Measurements from ENCODE around the gene KIAA0319L. TPM values are rescaled to one million over a fixed set of nuclear protein-coding genes. Genes with fewer than 3 reads are reported as not detected.

KIAA0319L gene
- total RNA-seq, 1 donor from 2014 or later: 74.7 TPM

- no peak for DNase-seq
- Mint-ChIP-seq H3K36me3 (ENCODE audit: unreplicated experiment) (no peaks in the 10 kb centered on the region), H3K9me3 (ENCODE audit: unreplicated experiment) (peaks cover 1% of the 10 kb centered on the region), H3K27me3 (ENCODE audit: unreplicated experiment) (peaks cover 3% of the 10 kb centered on the region), H3K4me1 (ENCODE audit: low read depth, unreplicated experiment) (peaks cover 7% of the 10 kb centered on the region), H3K27ac (ENCODE audit: unreplicated experiment) (no peak overlapping the region), H3K4me3 (ENCODE audit: unreplicated experiment) (no peak overlapping the region)
- TF ChIP-seq CTCF (IDR thresholded peaks at IDR 0.05; ENCODE audit: partially characterized antibody, unreplicated experiment): no peak
Observed at GRCh38 chr1:35497571-35497970, 59.6 kb downstream of the KIAA0319L start.

DNA sequence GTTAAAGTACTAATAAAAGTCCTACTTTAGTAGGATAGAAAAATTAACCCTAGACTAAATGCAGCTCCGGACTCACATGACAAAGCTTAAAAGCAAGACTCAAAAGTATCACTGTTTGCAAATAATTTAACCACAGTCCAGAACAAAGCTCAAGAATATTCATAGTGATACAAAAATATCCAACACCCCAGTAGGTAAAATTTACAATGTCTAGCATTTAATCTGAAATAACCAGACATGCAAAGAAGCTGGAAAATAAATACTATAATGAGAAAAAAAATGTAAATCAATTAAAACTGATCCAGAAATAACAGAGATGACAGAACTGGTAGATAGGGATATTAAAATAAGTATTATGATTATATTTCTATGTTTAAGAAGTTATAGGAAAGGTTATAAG, 67.0 kb downstream of the KIAA0319L start:
- no peak for DNase-seq
- no peak overlapping the region for H3K27ac Mint-ChIP-seq (ENCODE audit: unreplicated experiment)
- no peak for TF ChIP-seq CTCF (IDR thresholded peaks at IDR 0.05; ENCODE audit: partially characterized antibody, unreplicated experiment)
- peaks cover 7% of the 10 kb centered on the region for H3K36me3 Mint-ChIP-seq (ENCODE audit: unreplicated experiment)
- H3K4me3 Mint-ChIP-seq (ENCODE audit: unreplicated experiment): no peak overlapping the region
- H3K4me1 Mint-ChIP-seq (ENCODE audit: low read depth, unreplicated experiment): no peaks in the 10 kb centered on the region
- peaks cover 2% of the 10 kb centered on the region for H3K27me3 Mint-ChIP-seq (ENCODE audit: unreplicated experiment)
- H3K9me3 Mint-ChIP-seq (ENCODE audit: unreplicated experiment): peaks cover 2% of the 10 kb centered on the region

- Mint-ChIP-seq H3K27me3 (ENCODE audit: unreplicated experiment) (peaks cover 2% of the 10 kb centered on the region), H3K27ac (ENCODE audit: unreplicated experiment) (no peak overlapping the region), H3K36me3 (ENCODE audit: unreplicated experiment) (peaks cover 7% of the 10 kb centered on the region)
Observed at GRCh38 chr1:35488336-35488735, 68.9 kb downstream of the KIAA0319L start.

GRCh38 chr1:35486858-35487408, 70.3 kb downstream of the KIAA0319L start:
- Mint-ChIP-seq H3K36me3 (ENCODE audit: unreplicated experiment) (peaks cover 14% of the 10 kb centered on the region), H3K4me1 (ENCODE audit: low read depth, unreplicated experiment) (no peaks in the 10 kb centered on the region), H3K27ac (ENCODE audit: unreplicated experiment) (no peak overlapping the region), H3K9me3 (ENCODE audit: unreplicated experiment) (peaks cover 2% of the 10 kb centered on the region), H3K27me3 (ENCODE audit: unreplicated experiment) (peaks cover 2% of the 10 kb centered on the region), H3K4me3 (ENCODE audit: unreplicated experiment) (no peak overlapping the region)
- no peak for DNase-seq
- no peak for TF ChIP-seq CTCF (IDR thresholded peaks at IDR 0.05; ENCODE audit: partially characterized antibody, unreplicated experiment)

More at GRCh38 chr1:35488336-35488735, 68.9 kb downstream of the KIAA0319L start:
- DNase-seq: no peak
- no peak for TF ChIP-seq CTCF (IDR thresholded peaks at IDR 0.05; ENCODE audit: partially characterized antibody, unreplicated experiment)
- Mint-ChIP-seq H3K4me3 (ENCODE audit: unreplicated experiment) (no peak overlapping the region), H3K9me3 (ENCODE audit: unreplicated experiment) (peaks cover 2% of the 10 kb centered on the region), H3K4me1 (ENCODE audit: low read depth, unreplicated experiment) (no peaks in the 10 kb centered on the region)

GRCh38 chr1:35481229-35481628, 76.0 kb downstream of the KIAA0319L start:
- no peaks in the 10 kb centered on the region for H3K27me3 Mint-ChIP-seq (ENCODE audit: unreplicated experiment)
- H3K9me3 Mint-ChIP-seq (ENCODE audit: unreplicated experiment): no peaks in the 10 kb centered on the region
- no peak overlapping the region for H3K4me3 Mint-ChIP-seq (ENCODE audit: unreplicated experiment)
- TF ChIP-seq CTCF (IDR thresholded peaks at IDR 0.05; ENCODE audit: partially characterized antibody, unreplicated experiment): no peak
- H3K4me1 Mint-ChIP-seq (ENCODE audit: low read depth, unreplicated experiment): peaks cover 2% of the 10 kb centered on the region
- DNase-seq: no peak
- no peak overlapping the region for H3K27ac Mint-ChIP-seq (ENCODE audit: unreplicated experiment)
- peaks cover 7% of the 10 kb centered on the region for H3K36me3 Mint-ChIP-seq (ENCODE audit: unreplicated experiment)

Measured in glutamatergic neuron (in vitro differentiated cells).